Loucy (cell line): ENCODE measurements around the gene PHKB.
"Not testable (repeated sequence)": the region's sequence is repeated elsewhere in the genome, so short reads cannot be mapped to it uniquely, and the experiment has no call there.

Source experiments
- H2AFZ ChIP-seq: fragments of 200-600 bp; sonication (generic); 2 replicates; pipeline ENCODE4 v1.6.0; 2016; ENCODE audit warnings: antibody characterized with exemption, mild to moderate bottlenecking, low read length, moderate library complexity
- H3F3A ChIP-seq: fragments of 200-600 bp; 2 replicates; pipeline ENCODE4 v1.6.0; 2016; ENCODE audit warnings: antibody characterized with exemption, low read depth, mild to moderate bottlenecking
- H3K27me3 ChIP-seq: fragments of 200-600 bp; sonication (generic); 2 replicates; pipeline ENCODE4 v1.6.1; 2014; ENCODE audit warnings: low read length, mild to moderate bottlenecking; ENCODE audit not compliant: insufficient read depth, poor library complexity, severe bottlenecking
- H3K36me3 ChIP-seq: fragments of 200-600 bp; sonication (generic); 2 replicates; pipeline ENCODE4 v1.6.1; 2016; ENCODE audit warnings: low read length; ENCODE audit not compliant: insufficient read depth
- H3K4me1 ChIP-seq: fragments of 200-600 bp; sonication (generic); 2 replicates; pipeline ENCODE4 v1.5.1; 2014; ENCODE audit warnings: low read length, mild to moderate bottlenecking; ENCODE audit not compliant: insufficient read depth, poor library complexity, severe bottlenecking
- H3K4me2 ChIP-seq: fragments of 200-600 bp; sonication (generic); 2 replicates; pipeline ENCODE4 v1.6.0; 2014; ENCODE audit warnings: antibody characterized with exemption, low read length, low read depth, mild to moderate bottlenecking; ENCODE audit not compliant: poor library complexity, severe bottlenecking
- H3K4me3 ChIP-seq: fragments of 200-600 bp; sonication (generic); 2 replicates; pipeline ENCODE4 v1.5.1; 2014; ENCODE audit warnings: low read length, mild to moderate bottlenecking, mixed read lengths; ENCODE audit not compliant: poor library complexity, severe bottlenecking
- H3K79me2 ChIP-seq: fragments of 200-600 bp; sonication (generic); 2 replicates; pipeline ENCODE4 v1.6.1; 2014; ENCODE audit warnings: low read length; ENCODE audit not compliant: insufficient read depth
- H3K9ac ChIP-seq: fragments of 200-600 bp; sonication (generic); 2 replicates; pipeline ENCODE4 v1.6.0; 2014; ENCODE audit warnings: mild to moderate bottlenecking, low read depth, low read length, moderate library complexity; ENCODE audit not compliant: poor library complexity, severe bottlenecking
- H3K9me2 ChIP-seq: fragments of 200-600 bp; sonication (generic); replicated peaks from 2 replicates; pipeline ENCODE4 v1.6.1; 2016; ENCODE audit warnings: low read depth, low read length, mixed read lengths
- H3K9me3 ChIP-seq: fragments of 200-600 bp; sonication (generic); 2 replicates; pipeline ENCODE4 v1.6.1; 2014; ENCODE audit warnings: mild to moderate bottlenecking, antibody characterized with exemption, low read length, low read depth; ENCODE audit not compliant: insufficient read depth
- H4K20me1 ChIP-seq: fragments of 200-600 bp; sonication (generic); 2 replicates; pipeline ENCODE4 v1.6.0; 2014; ENCODE audit warnings: antibody characterized with exemption, low read length, mild to moderate bottlenecking; ENCODE audit not compliant: insufficient read depth, poor library complexity, severe bottlenecking
- EZH2phosphoT487 ChIP-seq: fragments of 200-600 bp; IDR thresholded peaks from 2 replicates; pipeline ENCODE4 v1.6.1; 2018; ENCODE audit warnings: antibody characterized with exemption, mild to moderate bottlenecking, moderate library complexity, borderline replicate concordance
- TF ChIP-seq, protein P1 (sequence below): fragments of 200-600 bp; sonication (generic); conservative IDR thresholded peaks from 2 replicates; pipeline ENCODE4 v1.5.1; 2014; ENCODE audit warnings: mild to moderate bottlenecking, antibody characterized with exemption, low read length

PHKB gene

DNA sequence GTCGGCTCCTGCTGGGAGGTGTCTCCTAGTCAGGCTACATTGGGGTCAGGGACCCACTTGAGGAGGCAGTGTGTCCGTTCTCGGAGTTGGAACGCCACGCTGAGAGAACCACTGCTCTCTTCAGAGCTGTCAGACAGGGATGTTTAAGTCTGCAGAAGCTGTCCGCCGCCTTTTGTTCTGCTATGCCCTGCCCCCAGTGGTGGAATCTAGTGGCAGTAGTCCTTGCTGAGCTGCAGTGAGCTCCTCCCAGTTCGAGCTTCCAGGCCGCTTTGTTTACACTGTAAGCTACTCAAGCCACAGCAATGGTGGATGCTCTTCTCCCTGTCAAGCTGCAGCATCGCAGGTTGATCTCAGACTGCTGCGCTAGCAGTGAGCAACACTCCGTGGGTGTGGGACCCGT lies 36.3 kb upstream of the PHKB start:
- H3K79me2 ChIP-seq: no peaks in the 10 kb centered on the region
- H3K9me3 ChIP-seq: no peaks in the 10 kb centered on the region
- H3K9me2 ChIP-seq: no peaks in the 10 kb centered on the region
- H3K36me3 ChIP-seq: peaks cover 42% of the 10 kb centered on the region
- no peak overlapping the region for H2AFZ ChIP-seq
- no peaks in the 10 kb centered on the region for H3F3A ChIP-seq
- H3K9ac ChIP-seq: no peak overlapping the region
- no peaks in the 10 kb centered on the region for H3K4me1 ChIP-seq
- H3K27me3 ChIP-seq: no peaks in the 10 kb centered on the region
- no peak overlapping the region for H3K4me2 ChIP-seq
- TF ChIP-seq, protein P1, sequence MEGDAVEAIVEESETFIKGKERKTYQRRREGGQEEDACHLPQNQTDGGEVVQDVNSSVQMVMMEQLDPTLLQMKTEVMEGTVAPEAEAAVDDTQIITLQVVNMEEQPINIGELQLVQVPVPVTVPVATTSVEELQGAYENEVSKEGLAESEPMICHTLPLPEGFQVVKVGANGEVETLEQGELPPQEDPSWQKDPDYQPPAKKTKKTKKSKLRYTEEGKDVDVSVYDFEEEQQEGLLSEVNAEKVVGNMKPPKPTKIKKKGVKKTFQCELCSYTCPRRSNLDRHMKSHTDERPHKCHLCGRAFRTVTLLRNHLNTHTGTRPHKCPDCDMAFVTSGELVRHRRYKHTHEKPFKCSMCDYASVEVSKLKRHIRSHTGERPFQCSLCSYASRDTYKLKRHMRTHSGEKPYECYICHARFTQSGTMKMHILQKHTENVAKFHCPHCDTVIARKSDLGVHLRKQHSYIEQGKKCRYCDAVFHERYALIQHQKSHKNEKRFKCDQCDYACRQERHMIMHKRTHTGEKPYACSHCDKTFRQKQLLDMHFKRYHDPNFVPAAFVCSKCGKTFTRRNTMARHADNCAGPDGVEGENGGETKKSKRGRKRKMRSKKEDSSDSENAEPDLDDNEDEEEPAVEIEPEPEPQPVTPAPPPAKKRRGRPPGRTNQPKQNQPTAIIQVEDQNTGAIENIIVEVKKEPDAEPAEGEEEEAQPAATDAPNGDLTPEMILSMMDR: no peak
- TF ChIP-seq EZH2phosphoT487: no peak
- H3K4me3 ChIP-seq: no peak overlapping the region
- no peaks in the 10 kb centered on the region for H4K20me1 ChIP-seq

DNA sequence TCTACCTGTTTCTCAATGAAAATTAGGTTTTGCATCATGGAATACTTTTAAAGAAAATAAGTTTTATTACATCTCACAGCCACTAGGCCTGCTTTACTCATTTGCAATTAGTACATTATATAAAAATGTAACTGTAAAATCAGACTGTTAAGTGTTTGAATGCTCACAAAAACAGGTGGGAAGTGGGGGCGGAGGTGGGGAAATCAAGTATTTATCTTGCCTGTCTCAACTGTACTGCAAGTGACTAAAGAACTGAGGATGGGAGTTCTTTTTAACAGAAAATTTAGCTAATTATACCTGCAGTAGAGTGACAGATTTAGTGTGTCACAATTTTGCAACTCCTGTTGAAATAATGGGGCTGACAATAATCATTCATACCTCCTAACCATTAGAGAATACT lies 34.3 kb upstream of the PHKB start:
- Histone ChIP-seq H3K4me3 (no peak overlapping the region), H3K79me2 (peaks cover 9% of the 10 kb centered on the region; the same call in 1 of the 2 replicates), H3K9ac (no peak overlapping the region), H3K36me3 (peaks cover 39% of the 10 kb centered on the region), H3K9me2 (no peaks in the 10 kb centered on the region), H3K4me1 (no peaks in the 10 kb centered on the region), H3K27me3 (no peaks in the 10 kb centered on the region), H3F3A (no peaks in the 10 kb centered on the region), H4K20me1 (no peaks in the 10 kb centered on the region), H3K4me2 (no peak overlapping the region), H3K9me3 (no peaks in the 10 kb centered on the region), H2AFZ (no peak overlapping the region)
- TF ChIP-seq EZH2phosphoT487: no peak
- TF ChIP-seq, protein P1: no peak

DNA sequence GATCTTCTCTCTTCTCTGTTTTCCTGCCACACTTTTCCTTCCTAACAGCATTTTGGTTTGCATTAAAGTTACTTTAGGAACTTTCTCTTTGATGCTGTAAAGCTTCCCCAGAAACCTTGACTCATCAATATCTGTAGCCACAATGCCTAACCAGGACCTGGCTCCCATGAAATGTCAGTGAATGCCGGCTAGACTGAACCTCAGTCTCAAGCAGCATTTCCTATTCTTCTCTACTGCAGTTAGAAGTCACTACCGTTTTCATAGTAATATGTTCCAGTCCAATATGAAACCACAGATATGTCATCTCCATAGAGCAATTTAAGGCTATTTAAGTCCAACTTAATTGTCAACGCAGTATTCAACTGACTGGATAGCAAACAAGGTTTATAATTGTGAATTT lies 29.2 kb upstream of the PHKB start:
- H3K4me3 ChIP-seq: no peak overlapping the region
- H2AFZ ChIP-seq: no peak overlapping the region
- no peaks in the 10 kb centered on the region for H3K9me3 ChIP-seq
- H3K9ac ChIP-seq: no peak overlapping the region
- no peaks in the 10 kb centered on the region for H3K27me3 ChIP-seq
- H3K9me2 ChIP-seq: no peaks in the 10 kb centered on the region
- H4K20me1 ChIP-seq: peaks cover 7% of the 10 kb centered on the region
- no peak overlapping the region for H3K4me2 ChIP-seq
- no peak for TF ChIP-seq EZH2phosphoT487
- TF ChIP-seq, protein P1: no peak
- peaks cover 25% of the 10 kb centered on the region for H3K36me3 ChIP-seq
- H3K79me2 ChIP-seq: peaks cover 30% of the 10 kb centered on the region; the same call in 1 of the 2 replicates
- peaks cover 6% of the 10 kb centered on the region for H3K4me1 ChIP-seq
- H3F3A ChIP-seq: no peaks in the 10 kb centered on the region

DNA sequence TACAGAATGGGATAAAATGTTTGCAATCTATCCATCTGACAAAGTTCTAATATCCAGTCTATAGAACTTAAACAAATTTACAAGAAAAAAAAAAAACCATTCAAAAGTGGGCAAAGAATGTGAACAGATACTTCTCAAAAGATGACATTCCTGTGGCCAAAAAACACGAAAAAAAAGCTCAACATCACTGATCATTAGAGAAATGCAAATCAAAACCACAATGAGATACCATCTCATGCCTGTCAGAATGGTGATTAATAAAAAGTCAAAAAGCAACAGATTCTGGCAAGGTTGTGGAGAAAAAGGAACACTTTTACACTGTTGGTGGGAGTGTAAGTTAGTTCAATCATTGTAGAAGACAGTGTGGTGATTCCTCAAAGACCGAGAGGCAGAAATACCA lies 26.9 kb upstream of the PHKB start:
- H3F3A ChIP-seq, H3K9me2 ChIP-seq, H2AFZ ChIP-seq, H3K4me1 ChIP-seq, H3K4me3 ChIP-seq, H3K9me3 ChIP-seq, H3K4me2 ChIP-seq, H3K9ac ChIP-seq, H4K20me1 ChIP-seq, H3K27me3 ChIP-seq: not testable (repeated sequence)
- Histone ChIP-seq H3K36me3 (peaks cover 11% of the 10 kb centered on the region), H3K79me2 (peaks cover 36% of the 10 kb centered on the region; the same call in 1 of the 2 replicates)

DNA sequence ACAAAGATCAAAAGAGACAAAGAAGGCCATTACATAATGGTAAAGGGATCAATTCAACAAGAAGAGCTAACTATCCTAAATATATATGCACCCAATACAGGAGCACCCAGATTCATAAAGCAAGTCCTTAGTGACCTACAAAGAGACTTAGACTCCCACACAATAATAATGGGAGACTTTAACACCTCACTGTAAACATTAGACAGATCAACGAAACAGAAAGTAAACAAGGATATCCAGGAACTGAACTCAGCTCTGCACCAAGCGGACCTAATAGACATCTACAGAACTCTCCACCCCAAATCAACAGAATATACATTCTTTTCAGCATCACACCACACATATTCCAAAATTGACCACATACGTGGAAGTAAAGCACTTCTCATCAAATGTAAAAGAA lies 21.1 kb upstream of the PHKB start:
- not testable (repeated sequence) for H3F3A ChIP-seq, H2AFZ ChIP-seq, H3K9me2 ChIP-seq, H3K27me3 ChIP-seq, H3K36me3 ChIP-seq, H3K4me3 ChIP-seq, H4K20me1 ChIP-seq, H3K4me1 ChIP-seq, H3K9ac ChIP-seq, H3K9me3 ChIP-seq, H3K4me2 ChIP-seq
- H3K79me2 ChIP-seq: peaks cover 10% of the 10 kb centered on the region; the same call in 1 of the 2 replicates
